ENCODE data around the gene HOXD3. TPM values are rescaled to one million over a fixed set of nuclear protein-coding genes. Genes with fewer than 3 reads are reported as not detected.

HOXD3 gene
- polyA plus RNA-seq, 2 of the 4 experiments (the other 2 are of a cell fraction), result 0.18 to 0.27 TPM

DNA sequence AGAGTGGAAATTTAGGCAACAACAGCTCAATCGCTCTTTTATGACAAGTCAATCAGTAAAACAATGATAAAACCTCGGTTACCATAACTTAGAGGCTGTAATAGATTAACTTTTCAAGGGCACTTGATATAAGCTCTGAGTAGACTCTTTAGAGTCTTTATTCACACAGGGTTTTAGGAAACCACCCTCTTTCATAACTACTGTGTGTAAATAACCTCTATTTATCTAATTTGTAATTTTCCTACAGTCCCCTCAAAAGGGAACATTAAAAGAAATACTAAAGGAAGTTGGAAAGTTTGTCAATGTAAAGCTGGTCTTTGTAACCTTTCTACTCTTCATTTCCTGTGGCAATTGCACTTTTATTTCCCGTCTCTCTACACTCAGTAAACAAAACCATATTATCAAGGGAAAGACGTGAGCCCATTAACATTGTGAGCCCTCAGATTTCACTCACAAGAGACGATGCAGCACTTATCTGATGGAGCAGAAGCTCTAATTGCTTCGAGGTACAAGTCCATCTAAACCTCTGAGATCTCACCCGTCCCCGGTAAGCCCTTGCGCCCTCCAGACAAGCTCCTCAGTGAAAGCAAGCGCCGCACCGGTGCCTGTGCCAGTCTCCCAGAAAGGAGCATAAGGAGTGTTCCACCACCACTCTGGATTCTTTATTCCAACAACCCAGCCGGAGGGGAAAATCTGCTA, 30.2 kb downstream of the HOXD3 start:
- Histone ChIP-seq H3K9me3 (no peaks in the 10 kb centered on the region), H3K27ac (peak overlapping the region in 1 of 2 experiments; percentile 81; a peak in 2 of 6 replicates), H3K4me3 (peak overlapping the region; percentile 56), H3K4me2 (peak overlapping the region; percentile 72), H3K4me1 (0 out of 3 replicates have a peak, but pooled peaks cover 5% of the 10 kb centered on the region)
- DNase-seq (ENCODE audit: low read depth in 1 of 2, low spot score in 1 of 2), result peak in 1 of 2 experiments; percentile 6
- TF ChIP-seq, protein P1, sequence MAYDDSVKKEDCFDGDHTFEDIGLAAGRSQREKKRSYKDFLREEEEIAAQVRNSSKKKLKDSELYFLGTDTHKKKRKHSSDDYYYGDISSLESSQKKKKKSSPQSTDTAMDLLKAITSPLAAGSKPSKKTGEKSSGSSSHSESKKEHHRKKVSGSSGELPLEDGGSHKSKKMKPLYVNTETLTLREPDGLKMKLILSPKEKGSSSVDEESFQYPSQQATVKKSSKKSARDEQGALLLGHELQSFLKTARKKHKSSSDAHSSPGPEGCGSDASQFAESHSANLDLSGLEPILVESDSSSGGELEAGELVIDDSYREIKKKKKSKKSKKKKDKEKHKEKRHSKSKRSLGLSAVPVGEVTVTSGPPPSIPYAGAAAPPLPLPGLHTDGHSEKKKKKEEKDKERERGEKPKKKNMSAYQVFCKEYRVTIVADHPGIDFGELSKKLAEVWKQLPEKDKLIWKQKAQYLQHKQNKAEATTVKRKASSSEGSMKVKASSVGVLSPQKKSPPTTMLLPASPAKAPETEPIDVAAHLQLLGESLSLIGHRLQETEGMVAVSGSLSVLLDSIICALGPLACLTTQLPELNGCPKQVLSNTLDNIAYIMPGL (CRISPR knock-in tag; IDR thresholded peaks at IDR 0.05; ENCODE audit: borderline replicate concordance), result no peak
- TF ChIP-seq TP53 (CRISPR knock-in tag; IDR thresholded peaks at IDR 0.05), result no peak
- no peak for TF ChIP-seq KDM1A (IDR thresholded peaks at IDR 0.05; ENCODE audit: low read depth)
- TF ChIP-seq RAD21 (conservative IDR thresholded peaks at IDR 0.05 in 1 of 2, IDR thresholded peaks at IDR 0.05 in 1 of 2), result no peak
- TF ChIP-seq KDM5A (IDR thresholded peaks at IDR 0.05), result no peak
- no peak for TF ChIP-seq TFCP2L1 (CRISPR knock-in tag; IDR thresholded peaks at IDR 0.05)
- TF ChIP-seq SMC3 (IDR thresholded peaks at IDR 0.05), result no peak
- POLR2A ChIA-PET, result no interaction called here
- CTCF ChIA-PET, result interaction anchor here (2.1 kb wide), 1 partner anchor 47 kb away, joined by 12 read pairs; no protein-coding TSS in a partner anchor
- no peak for FAIRE-seq
- 54% methylated on average over 13 of the region's 13 CpGs for WGBS (ENCODE audit: missing lambda C conversion rate)
- ATAC-seq, result peak; percentile 40 to 56; a peak in 4 of 6 replicates

DNA sequence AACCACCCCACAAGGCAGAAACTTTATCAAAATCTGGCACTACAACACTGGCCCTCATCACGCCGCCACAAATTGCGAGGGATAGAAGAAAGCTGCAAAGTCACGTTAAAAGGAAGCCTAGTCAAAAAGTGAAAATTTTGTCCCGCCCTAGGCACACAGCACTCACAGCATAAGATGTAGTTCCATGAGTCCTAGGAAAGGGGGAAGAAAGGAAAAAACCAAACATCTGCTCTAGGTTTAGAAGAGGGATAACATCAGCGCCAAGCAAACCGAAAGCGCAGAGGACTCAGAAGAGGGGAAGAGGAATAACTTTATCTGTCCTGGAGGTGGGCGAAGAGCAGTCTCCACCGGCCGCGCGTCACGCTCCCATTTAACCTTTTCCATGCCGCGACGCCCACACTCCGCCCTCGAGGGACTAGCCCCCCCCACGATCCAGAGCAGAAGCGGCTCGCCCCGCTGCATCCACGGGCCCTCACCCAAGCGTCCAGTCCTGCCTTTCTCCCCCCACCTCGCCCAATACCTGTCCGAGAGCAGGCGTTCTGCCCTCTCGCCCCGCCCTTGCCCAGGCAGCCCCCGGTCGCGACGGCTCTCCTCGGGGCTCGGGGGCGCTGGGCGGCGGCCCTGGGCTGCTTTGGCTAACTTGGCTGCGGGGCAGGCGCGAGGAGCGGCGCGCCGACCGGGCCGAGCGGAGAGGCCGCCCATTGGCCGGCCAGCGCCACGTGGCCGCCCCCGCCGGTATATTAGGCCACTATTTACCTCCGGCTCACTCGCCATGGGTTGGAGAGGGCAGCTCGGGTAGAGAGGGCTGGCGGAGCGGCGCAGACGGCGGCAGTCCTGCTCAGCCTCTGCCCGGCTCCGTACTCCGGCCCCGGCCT, 31.0 kb downstream of the HOXD3 start, which contains the start of gene HOXD1:
HOXD1 (plus strand) TSS at position 770 of the 875 bp plus-strand sequence. CDS start 134 bp downstream, outside the sequence.
- FAIRE-seq (no peak), DNase-seq (ENCODE audit: low read depth in 1 of 2, low spot score in 1 of 2) (peak; percentile 57 to 78), ATAC-seq (peak; percentile 94 to 96)
- Histone ChIP-seq H3K9me3 (no peaks in the 10 kb centered on the region), H3K4me1 (0 out of 3 replicates have a peak, but pooled peaks cover 5% of the 10 kb centered on the region), H3K4me3 (peak within 1 kb of the TSS; percentile 56), H3K27ac (peak within 1 kb of the TSS; percentile 44 to 81; a peak in 5 of 6 replicates), H3K4me2 (peak within 1 kb of the TSS; percentile 72)
- ChIA-PET CTCF (interaction anchor here (1.5 to 2.1 kb wide), 2 partner anchors 12 to 47 kb away, joined by 5 to 12 read pairs; no protein-coding TSS in a partner anchor), POLR2A (interaction anchor here (1.0 kb wide), 1 partner anchor 449 kb away, joined by 4 read pairs; no protein-coding TSS in a partner anchor)
- 16% methylated on average over 24 of the region's 68 CpGs for WGBS (ENCODE audit: missing lambda C conversion rate)
- TF ChIP-seq, protein P2, sequence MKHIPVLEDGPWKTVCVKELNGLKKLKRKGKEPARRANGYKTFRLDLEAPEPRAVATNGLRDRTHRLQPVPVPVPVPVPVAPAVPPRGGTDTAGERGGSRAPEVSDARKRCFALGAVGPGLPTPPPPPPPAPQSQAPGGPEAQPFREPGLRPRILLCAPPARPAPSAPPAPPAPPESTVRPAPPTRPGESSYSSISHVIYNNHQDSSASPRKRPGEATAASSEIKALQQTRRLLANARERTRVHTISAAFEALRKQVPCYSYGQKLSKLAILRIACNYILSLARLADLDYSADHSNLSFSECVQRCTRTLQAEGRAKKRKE (CRISPR knock-in tag; IDR thresholded peaks at IDR 0.05; ENCODE audit: low read depth), result no peak
- TF ChIP-seq, protein P3, sequence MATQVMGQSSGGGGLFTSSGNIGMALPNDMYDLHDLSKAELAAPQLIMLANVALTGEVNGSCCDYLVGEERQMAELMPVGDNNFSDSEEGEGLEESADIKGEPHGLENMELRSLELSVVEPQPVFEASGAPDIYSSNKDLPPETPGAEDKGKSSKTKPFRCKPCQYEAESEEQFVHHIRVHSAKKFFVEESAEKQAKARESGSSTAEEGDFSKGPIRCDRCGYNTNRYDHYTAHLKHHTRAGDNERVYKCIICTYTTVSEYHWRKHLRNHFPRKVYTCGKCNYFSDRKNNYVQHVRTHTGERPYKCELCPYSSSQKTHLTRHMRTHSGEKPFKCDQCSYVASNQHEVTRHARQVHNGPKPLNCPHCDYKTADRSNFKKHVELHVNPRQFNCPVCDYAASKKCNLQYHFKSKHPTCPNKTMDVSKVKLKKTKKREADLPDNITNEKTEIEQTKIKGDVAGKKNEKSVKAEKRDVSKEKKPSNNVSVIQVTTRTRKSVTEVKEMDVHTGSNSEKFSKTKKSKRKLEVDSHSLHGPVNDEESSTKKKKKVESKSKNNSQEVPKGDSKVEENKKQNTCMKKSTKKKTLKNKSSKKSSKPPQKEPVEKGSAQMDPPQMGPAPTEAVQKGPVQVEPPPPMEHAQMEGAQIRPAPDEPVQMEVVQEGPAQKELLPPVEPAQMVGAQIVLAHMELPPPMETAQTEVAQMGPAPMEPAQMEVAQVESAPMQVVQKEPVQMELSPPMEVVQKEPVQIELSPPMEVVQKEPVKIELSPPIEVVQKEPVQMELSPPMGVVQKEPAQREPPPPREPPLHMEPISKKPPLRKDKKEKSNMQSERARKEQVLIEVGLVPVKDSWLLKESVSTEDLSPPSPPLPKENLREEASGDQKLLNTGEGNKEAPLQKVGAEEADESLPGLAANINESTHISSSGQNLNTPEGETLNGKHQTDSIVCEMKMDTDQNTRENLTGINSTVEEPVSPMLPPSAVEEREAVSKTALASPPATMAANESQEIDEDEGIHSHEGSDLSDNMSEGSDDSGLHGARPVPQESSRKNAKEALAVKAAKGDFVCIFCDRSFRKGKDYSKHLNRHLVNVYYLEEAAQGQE (IDR thresholded peaks at IDR 0.05), result no peak
- TF ChIP-seq RARB (CRISPR knock-in tag; IDR thresholded peaks at IDR 0.05) (no peak), TP53 (CRISPR knock-in tag; IDR thresholded peaks at IDR 0.05) (no peak), BHLHE40 (IDR thresholded peaks at IDR 0.05; ENCODE audit: low read depth, low read length) (no peak), HOXB5 (CRISPR knock-in tag; IDR thresholded peaks at IDR 0.05) (0 out of 2 replicates have a peak, but pooled peaks have one; percentile 33), EHF (CRISPR knock-in tag; IDR thresholded peaks at IDR 0.05) (no peak), ESRRA (IDR thresholded peaks at IDR 0.05; ENCODE audit: borderline replicate concordance, low read length) (no peak), NFE2L2 (conservative IDR thresholded peaks at IDR 0.05; ENCODE audit: low read length) (no peak), MAFK (IDR thresholded peaks at IDR 0.05; ENCODE audit: partially characterized antibody) (no peak), CBX8 (IDR thresholded peaks at IDR 0.05) (no peak), HOXA7 (CRISPR knock-in tag; IDR thresholded peaks at IDR 0.05) (no peak), TFCP2L1 (CRISPR knock-in tag; IDR thresholded peaks at IDR 0.05) (no peak), KDM5A (IDR thresholded peaks at IDR 0.05) (no peak), RCOR1 (IDR thresholded peaks at IDR 0.05; ENCODE audit: low read depth, low read length) (no peak), CHD2 (IDR thresholded peaks at IDR 0.05; ENCODE audit: low read length, partially characterized antibody) (no peak), EHMT2 (IDR thresholded peaks at IDR 0.05; ENCODE audit: low read depth) (no peak)
- TF ChIP-seq, protein P4, sequence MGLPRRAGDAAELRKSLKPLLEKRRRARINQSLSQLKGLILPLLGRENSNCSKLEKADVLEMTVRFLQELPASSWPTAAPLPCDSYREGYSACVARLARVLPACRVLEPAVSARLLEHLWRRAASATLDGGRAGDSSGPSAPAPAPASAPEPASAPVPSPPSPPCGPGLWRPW (IDR thresholded peaks at IDR 0.05), result no peak
- TF ChIP-seq, protein P5, sequence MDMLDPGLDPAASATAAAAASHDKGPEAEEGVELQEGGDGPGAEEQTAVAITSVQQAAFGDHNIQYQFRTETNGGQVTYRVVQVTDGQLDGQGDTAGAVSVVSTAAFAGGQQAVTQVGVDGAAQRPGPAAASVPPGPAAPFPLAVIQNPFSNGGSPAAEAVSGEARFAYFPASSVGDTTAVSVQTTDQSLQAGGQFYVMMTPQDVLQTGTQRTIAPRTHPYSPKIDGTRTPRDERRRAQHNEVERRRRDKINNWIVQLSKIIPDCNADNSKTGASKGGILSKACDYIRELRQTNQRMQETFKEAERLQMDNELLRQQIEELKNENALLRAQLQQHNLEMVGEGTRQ (IDR thresholded peaks at IDR 0.05), result peak; percentile 87
- TF ChIP-seq, protein P6, sequence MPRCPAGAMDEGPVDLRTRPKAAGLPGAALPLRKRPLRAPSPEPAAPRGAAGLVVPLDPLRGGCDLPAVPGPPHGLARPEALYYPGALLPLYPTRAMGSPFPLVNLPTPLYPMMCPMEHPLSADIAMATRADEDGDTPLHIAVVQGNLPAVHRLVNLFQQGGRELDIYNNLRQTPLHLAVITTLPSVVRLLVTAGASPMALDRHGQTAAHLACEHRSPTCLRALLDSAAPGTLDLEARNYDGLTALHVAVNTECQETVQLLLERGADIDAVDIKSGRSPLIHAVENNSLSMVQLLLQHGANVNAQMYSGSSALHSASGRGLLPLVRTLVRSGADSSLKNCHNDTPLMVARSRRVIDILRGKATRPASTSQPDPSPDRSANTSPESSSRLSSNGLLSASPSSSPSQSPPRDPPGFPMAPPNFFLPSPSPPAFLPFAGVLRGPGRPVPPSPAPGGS (IDR thresholded peaks at IDR 0.05), result no peak

Measured in A549 (cell line).